ENCODE measurements around the gene CHD6.

Gene CHD6

GRCh38 chr20:41363601-41364000, 254.6 kb downstream of the CHD6 start:
- no peak for DNase-seq

- no peak for DNase-seq
Observed at GRCh38 chr20:41362748-41363140, 255.4 kb downstream of the CHD6 start.

GRCh38 chr20:41361757-41362747, 256.1 kb downstream of the CHD6 start:
- DNase-seq = no peak

GRCh38 chr20:41360831-41361756, 257.1 kb downstream of the CHD6 start:
- DNase-seq = no peak

- no peak for DNase-seq
Observed at GRCh38 chr20:41359541-41360011, 258.6 kb downstream of the CHD6 start.

- no peak for DNase-seq
Observed at GRCh38 chr20:41358717-41359116, 259.5 kb downstream of the CHD6 start.

- DNase-seq = no peak
Observed at GRCh38 chr20:41358230-41358629, 259.9 kb downstream of the CHD6 start.

GRCh38 chr20:41357424-41358163, 260.6 kb downstream of the CHD6 start:
- no peak for DNase-seq

- DNase-seq = no peak
Observed at GRCh38 chr20:41356951-41357350, 261.2 kb downstream of the CHD6 start.

- DNase-seq = no peak
Observed at GRCh38 chr20:41355598-41356203, 262.5 kb downstream of the CHD6 start.

- DNase-seq = no peak
Observed at GRCh38 chr20:41355192-41355591, 263.0 kb downstream of the CHD6 start.

- DNase-seq = no peak
Observed at GRCh38 chr20:41353530-41353929, 264.6 kb downstream of the CHD6 start.

- DNase-seq = no peak
Observed at GRCh38 chr20:41352666-41353065, 265.5 kb downstream of the CHD6 start.

- DNase-seq = no peak
Observed at GRCh38 chr20:41352106-41352505, 266.1 kb downstream of the CHD6 start.

Data from Kasumi-1 (cell line).